ELR (cell line): ENCODE results near the gene DLGAP1.

Experiments used
- DNase-seq: peaks from one replicate; pipeline ENCODE4 v3.0.0-alpha.2; 2015; ENCODE audit warnings: low read depth

The DLGAP1 gene

DNA sequence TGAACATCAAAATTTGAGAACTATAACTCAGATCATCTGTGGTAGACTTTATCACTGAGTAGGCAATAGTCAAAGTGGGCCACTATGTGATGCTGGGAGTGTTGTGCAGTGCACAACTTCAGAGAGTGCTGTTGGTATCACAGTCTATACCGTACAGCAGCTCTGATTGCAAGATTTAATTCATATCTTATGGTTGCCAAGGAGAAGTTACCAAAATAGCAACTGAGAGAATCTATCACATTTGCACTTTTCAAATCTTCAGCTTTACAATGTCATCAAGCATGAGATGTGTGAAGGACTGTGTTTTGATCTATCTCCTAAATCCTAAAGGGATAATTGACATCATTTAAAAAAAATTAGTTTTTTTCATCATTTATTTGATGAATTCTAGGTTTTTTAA is 216.1 kb downstream of the DLGAP1 start:
- DNase-seq, result no peak

DNA sequence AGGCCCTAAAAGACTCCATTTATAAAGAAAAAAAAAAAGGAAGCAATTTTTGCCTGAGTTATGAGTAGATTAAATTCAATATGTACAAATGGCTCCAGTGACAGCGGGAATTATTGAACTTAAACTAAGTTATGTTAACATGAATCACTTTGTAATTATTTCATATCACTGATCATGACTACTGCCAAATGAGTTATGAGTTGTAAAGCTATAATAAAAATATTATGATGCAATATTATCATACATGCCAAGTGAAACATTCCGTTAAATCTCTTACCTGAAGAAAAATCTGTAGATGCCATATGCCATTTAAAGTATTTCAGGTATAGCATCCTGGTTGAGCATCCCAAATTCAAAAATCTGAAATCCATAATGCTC is 217.5 kb downstream of the DLGAP1 start:
- no peak for DNase-seq

DNA sequence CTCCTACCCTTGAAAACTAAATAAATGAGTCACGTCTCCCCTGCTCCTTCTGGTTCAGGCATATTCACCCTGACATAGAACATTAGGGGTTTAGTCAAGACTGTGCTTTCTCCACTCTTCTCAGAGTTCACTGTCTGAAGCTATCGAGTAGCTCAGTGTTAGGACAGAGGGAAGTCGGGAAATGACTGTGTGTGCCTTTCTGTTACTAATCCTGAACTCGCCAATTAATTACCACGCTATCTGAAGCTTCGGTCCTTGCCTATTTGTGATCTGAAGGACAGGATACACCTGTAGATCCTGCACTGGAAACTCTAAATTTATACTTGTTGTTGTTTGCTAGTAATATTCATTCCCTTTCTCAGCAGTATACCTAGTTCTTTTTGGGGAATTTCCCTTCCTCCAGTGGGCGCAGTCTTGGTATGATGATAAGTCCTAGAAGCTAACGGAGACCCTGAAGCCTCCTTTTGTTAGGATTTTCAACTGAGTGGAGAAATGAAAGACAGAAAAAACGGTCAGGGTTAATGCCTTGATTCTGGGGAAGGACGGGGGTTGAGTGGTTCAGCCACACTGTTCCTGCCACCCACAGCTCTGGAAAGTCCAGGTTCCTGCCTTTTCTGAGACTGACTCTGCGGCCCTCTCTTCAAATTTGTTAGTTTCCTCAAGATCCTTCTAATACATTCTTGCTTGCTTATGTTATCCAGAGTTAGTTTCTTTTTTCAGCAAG is 218.0 kb downstream of the DLGAP1 start:
- DNase-seq, result no peak

DNA sequence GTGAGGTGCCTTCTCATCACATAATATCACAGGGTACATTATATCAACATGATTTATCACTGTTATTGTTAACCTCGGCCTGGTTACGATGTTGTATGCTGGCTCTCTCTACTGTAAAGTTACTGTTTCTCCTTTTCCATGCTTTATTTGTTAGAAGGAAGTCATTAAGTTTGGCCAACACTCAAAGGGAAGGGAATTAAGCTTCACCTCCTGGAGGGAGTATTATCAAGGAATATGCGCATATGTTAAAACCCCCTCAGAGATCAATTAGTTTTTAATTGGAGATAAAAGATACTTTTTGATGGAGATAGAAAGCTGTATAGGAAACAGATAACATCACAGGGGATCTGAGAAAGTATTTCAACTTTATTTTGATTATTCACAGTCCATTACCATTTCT is 221.6 kb downstream of the DLGAP1 start:
- no peak for DNase-seq

DNA sequence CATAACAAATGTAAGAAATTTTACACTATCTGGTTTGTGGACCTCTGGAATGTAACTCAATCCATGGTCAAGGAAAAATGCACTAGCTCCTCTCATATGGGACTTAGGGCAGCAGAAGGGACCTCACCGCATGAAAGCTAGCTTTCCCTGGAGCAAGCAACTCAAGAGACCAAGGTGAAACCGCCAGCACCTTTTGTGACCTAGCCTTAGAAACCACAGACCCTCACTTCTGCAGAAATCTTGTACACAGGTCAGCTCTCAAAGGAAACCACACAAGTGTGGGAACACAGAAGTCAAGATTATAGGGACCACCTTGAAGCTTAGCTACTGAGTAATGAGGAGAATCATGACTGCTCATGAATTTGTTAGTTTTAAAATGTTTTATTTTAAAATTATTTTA is 222.5 kb downstream of the DLGAP1 start:
- no peak for DNase-seq

DNA sequence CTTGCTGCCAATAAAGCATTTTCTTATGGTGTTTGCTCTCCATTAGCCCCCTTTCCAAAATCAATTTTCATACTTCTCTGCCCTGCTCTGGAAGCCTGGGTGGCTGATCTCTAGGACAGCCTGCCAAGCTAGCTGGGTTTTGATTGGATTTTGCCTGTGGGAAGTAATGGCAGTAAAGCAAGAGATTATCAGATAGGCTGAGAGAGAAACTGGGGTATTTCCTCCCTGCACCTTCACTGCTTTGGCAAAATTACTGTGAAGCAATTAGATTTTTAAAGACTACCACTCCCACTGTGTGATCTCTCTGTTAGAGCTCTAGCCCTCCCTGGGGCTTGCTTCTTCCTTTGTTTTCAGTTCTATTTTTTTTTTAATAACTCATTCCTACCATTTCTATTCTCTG is 223.8 kb downstream of the DLGAP1 start:
- DNase-seq, result no peak

DNA sequence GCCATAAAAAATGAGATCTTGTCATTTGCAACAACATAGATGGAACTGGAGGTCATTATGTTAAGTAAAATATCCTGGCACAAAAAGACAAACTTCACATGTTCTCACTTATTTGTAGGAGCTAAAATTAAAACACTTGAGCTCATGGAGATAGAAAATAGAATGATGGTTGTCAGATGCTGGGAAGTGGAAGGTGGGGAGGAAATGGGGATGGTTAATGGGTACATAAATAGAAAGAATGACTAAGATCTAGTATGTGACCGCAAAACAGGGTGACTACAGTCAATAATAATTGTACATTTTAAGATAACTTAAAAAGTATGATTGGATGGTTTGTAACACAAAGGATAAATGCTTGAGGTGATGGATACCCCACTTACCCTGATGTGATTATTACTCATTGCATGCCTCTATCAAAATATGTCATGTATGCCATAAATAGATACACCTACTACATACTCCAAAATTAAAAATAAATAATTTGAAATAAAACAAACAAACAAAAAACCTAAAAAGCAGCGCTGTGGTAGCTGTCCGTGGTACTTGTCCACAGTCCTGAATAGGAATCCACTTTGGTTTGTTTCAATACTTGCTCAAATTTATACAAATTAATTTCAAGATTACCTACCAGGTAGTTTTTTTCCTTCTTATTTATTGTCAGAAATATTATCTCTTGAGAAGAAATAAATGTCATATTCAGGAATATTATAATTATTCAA is 224.5 kb downstream of the DLGAP1 start:
- no peak for DNase-seq

DNA sequence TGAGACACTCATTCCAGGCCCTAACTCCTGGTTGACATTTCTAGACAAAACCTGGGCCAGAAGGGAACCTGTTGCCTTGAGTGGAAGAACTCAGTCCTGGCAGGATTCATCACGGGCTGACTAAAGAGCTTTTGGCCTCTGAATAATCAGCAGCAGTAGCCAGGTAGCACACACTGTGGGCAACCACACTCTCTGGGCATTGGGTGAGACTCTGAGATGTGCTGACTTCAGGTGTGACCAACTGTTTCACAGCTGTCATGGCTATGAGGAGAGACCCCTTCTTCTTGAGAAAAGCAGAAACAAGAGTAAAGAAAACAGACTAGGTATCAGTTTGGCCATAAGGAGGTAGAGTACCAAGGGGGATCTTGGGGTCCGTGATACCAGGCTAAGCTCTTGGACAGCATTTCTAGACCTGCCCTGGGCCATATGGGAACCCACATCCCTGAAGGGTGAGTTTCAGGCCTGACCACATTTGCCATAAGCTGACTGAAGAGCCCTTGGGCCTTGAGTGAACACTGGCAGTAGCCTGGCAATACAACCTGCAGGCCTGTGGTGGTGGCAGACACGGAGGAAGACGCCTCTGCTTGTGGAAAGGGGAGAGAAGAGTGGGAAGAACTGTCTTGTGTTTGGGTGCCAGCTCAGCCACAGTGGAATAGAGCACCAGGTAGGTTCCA is 230.9 kb downstream of the DLGAP1 start:
- DNase-seq, result no peak

DNA sequence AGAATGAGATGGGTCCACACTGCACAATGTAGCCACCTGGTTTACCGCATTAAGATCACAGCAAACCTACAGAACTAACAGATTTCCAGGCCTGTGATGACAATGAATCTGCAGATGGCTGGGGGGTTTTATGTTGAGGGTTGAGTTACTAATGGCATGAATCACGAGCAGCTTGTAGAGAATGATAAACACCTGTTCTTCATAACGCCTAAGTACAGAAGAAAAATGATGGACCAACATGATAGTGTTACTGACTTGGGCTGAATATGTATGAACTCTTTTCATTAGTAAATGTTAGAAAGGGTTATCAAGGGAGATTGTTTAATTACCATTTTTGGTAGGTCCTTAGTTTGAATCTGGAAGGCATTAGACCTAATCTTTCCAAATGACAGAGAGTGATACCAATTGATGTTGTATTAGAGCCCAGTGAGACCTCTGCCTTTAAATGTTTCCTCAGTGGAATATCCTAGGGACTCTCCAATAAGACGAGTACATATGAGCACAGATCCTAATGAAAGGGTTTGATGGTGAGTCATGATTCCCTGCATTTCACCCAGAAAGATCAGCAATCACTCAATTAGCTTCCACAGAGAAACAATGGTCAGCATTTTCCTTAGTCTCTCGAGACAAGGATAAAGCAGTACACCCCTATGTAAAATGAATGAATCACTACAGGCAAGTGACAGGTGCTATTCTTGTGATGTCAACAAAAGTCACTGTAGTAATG is 243.8 kb downstream of the DLGAP1 start:
- DNase-seq, result no peak

DNA sequence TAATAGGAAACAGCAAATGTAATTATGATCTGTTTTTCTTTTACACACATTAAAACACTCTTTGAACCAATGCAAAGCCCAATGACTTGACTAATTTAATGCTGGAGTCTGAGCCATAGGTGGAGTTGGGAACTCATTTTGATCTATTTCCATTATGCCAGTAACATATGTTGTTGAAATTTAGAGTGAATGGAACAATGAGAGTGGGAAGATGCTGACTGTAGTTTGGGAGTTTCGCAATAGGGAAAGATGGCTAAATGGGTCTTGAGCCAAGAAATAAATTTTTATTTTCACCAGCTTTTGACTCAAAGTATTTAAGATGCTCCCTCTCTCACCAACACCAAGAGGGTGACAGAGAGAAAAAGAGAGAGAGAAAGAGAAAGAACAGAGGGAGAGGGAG is 246.7 kb downstream of the DLGAP1 start:
- no peak for DNase-seq

DNA sequence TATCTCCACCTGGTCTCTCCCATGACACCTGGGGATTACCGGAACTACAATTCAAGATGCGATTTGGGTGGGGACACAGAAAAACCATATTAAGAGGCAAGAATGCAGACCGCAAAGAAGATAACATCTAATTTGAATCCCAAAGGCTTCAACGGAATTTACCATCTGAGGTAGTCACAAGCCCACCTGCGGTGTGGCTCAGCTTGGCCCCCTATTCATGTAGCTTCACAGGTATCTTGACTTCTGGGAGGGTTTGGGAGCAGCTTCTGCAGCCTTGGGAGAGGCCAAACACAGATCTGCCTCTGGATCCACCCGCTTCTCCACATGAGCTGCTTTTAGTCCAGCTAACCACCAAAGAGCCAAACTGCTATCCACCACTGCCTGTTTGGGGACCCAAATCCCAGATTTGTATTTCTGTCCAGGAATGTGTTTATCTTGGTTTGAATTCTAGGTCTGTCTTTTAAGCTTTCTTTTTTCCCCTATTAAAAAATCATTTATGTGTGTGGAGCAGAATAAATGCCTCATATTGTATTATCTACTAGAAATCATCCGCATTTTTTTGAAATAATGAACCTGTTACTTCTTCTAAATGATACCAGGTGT is 247.6 kb downstream of the DLGAP1 start:
- no peak for DNase-seq

DNA sequence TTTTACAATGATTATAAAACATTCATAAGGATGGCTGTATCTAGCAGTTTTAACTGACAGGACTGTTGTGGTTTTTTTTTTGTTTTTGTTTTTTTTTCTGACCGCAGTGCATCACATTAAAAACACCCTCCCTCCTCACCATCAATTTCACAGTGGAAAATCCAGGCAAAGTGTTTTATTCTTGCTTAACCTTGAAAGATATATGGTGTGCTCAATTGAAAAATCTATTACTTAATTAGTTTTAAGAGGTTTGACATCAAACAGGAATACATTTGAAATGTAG is 250.7 kb downstream of the DLGAP1 start:
- DNase-seq, result no peak

DNA sequence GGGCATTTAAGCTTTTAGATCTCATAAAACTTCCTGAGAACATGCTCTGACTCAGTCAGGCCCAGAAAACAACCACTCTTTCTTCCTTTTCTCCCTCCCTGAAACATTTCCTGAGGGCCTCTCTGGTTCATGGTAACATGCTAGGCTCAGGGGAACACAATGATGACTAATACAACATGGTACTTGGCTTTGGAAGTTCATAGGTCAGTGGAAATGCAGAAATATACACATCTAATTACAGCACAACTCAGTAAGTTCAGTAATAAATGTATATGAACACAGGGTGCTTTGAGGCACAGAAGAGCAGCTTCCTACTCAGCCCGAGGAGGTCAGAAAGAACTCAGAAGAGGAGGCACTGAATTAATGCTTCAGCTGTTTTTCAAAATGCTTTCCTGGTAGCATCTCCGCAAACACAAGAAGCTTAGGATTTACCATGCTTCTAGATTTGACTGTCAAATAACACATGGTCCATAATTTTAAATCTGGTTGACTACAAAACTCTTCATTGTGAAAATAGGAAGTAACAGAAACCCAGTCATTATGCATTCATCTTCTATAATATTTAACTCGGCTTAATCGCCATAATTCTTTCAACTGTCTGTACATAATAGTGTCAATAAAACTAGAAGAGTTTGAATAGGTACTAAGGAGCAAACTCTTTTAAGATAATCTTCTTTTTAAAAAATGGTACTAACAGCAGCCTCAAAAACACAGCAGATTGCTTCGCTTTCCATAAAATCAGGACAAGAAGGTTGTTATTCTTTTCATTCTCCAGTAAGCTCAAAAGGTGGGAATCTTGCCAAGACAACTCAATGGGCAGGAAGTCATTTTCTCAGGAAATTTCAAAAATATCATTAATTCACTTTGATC is 251.3 kb downstream of the DLGAP1 start:
- DNase-seq, result no peak

DNA sequence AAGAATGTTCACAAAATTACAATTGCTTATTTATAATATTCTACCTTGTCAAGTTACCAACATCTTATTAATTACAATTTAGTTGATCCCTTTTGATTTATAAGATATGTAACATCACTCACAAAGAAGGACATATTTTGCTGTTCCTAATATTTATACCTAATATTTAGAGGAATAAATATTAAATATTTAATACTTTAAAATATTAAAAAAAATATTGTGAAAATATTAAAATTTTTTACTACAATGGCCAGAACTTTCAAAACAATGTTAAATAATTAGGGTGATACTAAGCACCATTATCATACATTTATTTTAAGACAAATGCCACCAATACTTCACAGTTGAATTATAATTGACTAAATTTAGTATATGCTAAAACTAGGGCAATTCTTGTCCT is 254.7 kb downstream of the DLGAP1 start:
- no peak for DNase-seq

DNA sequence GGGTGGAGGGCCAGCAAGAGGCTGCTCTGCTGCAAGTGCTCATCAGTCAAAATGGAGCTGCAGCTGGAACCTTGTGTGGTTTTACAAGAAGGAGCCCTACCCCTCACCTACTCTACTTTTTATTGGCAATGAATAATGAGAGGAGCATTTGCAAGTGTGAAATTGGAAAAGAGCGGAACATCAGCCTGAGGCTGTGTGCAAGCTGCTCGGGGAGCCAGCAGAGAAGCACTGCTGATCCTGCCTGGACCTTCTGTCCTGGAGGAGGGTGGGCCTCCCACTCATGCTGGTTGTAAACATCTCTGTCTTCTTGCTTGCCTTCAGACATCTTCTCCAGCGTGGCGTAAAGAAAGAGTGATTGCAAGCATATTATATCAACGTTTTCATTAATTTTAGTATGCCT is 256.2 kb downstream of the DLGAP1 start:
- DNase-seq, result no peak

DNA sequence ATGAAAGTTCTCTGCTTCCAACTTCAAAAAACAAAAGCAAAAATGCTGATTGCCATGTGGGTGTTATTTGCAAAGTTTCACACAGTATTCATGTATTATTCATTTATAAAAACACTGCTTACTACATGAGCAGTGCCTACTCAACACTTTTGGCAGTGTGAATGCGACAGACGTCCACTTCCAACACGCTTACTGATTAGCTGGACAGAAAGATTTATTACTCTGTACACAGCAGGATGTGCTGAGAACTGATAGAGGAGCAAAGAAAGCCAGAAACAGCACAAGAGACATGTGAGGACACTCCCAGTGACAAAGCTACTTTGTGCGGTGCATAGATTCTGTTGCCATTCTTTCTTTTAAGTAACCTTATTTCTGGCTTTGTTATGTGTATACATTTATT is 258.8 kb downstream of the DLGAP1 start:
- no peak for DNase-seq

DNA sequence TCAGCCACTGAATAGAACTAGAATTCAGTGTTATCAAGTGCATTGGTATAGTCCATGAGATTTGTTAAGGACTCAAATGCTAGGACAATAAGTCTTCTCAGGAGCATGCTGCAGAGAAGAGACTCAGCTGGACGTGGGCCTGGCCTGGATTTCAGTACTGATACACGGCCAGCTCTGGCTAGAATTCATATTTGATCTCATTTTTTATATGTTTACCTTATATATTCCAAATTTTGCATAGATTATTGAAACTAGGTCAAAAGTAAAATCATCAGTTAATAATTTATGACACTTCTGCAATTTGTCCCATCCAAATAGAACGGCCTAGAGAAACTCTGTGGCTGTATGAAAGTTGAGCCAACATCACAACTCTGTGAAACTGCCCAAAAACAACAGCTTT is 262.0 kb downstream of the DLGAP1 start:
- no peak for DNase-seq

DNA sequence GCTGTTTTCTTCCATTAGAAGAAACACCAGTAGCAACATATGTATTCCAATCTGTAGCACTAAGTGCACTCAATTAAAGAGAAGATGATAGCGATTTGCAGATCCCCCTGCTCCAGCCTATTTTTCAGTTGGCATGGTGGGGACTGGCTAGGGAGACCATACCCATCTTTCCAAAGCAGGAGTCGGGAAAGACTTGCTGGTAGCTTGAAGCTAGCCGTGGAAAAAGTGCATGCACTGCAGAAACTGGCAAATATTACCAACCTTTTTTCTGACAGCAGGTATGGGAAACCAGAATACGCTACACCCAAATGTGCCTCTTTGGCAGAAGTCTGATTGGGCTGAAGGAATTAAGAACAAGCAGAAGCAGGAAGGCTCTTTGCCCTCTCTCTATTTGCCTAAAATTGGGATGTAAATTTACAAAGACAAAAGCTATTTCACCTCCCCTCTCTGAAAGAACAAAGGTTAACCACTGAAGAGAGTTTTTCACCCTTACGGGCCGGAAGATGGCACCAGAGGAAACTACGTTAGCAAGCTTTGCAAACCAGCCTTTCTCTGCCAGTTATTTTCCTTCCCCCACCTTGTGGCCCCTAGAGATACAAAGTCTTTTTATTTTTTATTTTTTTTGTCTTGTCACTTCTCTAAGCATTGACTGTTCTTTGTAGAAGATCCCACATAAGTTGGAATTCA is 273.1 kb downstream of the DLGAP1 start:
- DNase-seq, result no peak

DNA sequence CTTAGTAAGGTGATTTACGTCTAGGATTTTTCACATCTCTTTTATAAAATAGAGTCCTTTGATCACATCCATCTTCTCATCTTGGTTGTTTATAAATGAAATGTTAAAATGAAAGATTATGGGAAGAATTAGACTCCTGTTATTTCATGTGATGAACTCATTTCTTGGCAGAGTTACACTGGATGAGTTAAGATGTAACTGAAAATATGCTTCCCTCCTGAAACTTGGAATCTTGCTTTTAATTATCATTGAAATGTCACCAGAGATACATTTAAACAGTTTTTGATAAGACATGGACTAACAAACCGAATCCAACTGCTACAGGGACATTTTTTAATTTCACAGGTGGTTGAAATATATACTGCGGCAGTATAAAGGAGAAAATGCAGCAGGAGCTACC is 274.0 kb downstream of the DLGAP1 start:
- DNase-seq, result no peak

DNA sequence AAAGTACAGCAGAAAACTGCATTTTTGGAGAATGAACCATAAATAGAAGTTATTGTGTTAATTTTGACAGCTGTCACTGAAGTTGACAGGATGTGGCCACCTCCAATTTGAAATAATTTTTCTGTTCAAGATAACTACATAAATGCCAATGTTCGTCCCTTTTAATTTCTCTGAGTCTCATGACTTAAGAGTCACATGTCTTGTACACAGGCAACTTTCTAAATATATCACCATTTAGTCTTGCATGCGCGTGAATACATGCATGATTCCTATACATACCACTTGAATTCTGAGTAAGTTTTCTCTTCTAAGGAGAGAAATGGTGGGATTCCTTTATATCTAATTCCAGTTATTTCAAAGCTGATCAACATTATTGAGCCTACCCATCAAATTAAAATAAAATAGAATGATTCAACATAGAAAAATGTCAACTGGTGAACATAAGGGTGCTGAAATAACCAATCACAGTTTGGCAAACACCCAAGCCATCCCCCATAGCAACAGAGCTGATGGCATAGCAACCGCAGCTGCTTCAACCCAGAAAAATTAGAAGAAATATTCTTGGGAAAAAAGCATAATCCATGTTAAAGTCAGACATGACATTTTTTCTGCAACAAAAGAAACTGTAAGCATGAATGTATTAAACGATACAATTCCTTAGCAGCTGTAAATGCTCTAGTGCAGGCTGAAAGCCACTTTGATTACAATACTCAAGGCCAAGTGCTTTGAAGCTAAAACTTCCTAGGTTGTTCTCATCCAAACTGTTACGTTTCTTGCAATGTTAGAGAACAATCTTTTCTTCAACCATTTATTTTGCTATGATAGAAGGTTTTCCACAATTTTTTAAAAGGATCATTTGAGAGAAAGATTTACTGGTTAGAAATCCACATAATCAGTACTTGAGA is 282.7 kb downstream of the DLGAP1 start:
- DNase-seq, result no peak
